GM21529 (cell line): ENCODE results near the gene SIVA1.
A peak's percentile ranks its signal among the peaks of the same experiment; 100 is the strongest.

ENCODE experiments used
- ATAC-seq: cut with Tn5 transposase; IDR thresholded peaks from one replicate; pipeline ENCODE4 v1.9.1; 2021; ENCODE audit not compliant: unreplicated experiment

Gene SIVA1

GRCh38 chr14:104752735-104753527 lies at the start of gene SIVA1:
TSS of gene SIVA1 (plus strand) at chr14:104753147. CDS start at chr14:104753202, 55 bp downstream.
- ATAC-seq: peak; percentile 86

- ATAC-seq: no peak
Measured at GRCh38 chr14:104703269-104703668, 49.7 kb upstream of the SIVA1 start.

GRCh38 chr14:104704252-104704651 lies 48.7 kb upstream of the SIVA1 start:
- no peak for ATAC-seq

GRCh38 chr14:104705340-104706047 lies 47.5 kb upstream of the SIVA1 start:
- ATAC-seq: no peak

- ATAC-seq: no peak
Measured at GRCh38 chr14:104706733-104707607, 46.0 kb upstream of the SIVA1 start.

- no peak for ATAC-seq
Measured at GRCh38 chr14:104707608-104708595, 45.0 kb upstream of the SIVA1 start.

GRCh38 chr14:104708606-104709268 lies 44.2 kb upstream of the SIVA1 start:
- peak; percentile 84 for ATAC-seq

- no peak for ATAC-seq
Measured at GRCh38 chr14:104709387-104710039, 43.4 kb upstream of the SIVA1 start.

GRCh38 chr14:104710071-104710735 lies 42.7 kb upstream of the SIVA1 start:
- ATAC-seq: no peak

- no peak for ATAC-seq
Measured at GRCh38 chr14:104712881-104713734, 39.8 kb upstream of the SIVA1 start.

- ATAC-seq: no peak
Measured at GRCh38 chr14:104714066-104714465, 38.9 kb upstream of the SIVA1 start.

- ATAC-seq: no peak
Measured at GRCh38 chr14:104714681-104715080, 38.3 kb upstream of the SIVA1 start.

GRCh38 chr14:104715416-104715815 lies 37.5 kb upstream of the SIVA1 start:
- ATAC-seq: no peak

GRCh38 chr14:104715871-104716270 lies 37.1 kb upstream of the SIVA1 start:
- ATAC-seq: no peak

- no peak for ATAC-seq
Measured at GRCh38 chr14:104717137-104717536, 35.8 kb upstream of the SIVA1 start.

GRCh38 chr14:104717646-104718045 lies 35.3 kb upstream of the SIVA1 start:
- no peak for ATAC-seq

- ATAC-seq: no peak
Measured at GRCh38 chr14:104718147-104718546, 34.8 kb upstream of the SIVA1 start.

GRCh38 chr14:104718871-104719270 lies 34.1 kb upstream of the SIVA1 start:
- no peak for ATAC-seq
